ENCODE data around the gene GAB1. TPM values are rescaled to one million over a fixed set of nuclear protein-coding genes. Genes with fewer than 3 reads are reported as not detected.

Gene GAB1
- total and polyA plus RNA-seq, 4 donors: 2.4 to 31.3 (median 6.9) TPM

GRCh38 chr4:143306788-143307187 lies 29.9 kb upstream of the GAB1 start:
- no peak overlapping the region for H3K9ac ChIP-seq (ENCODE audit: low read depth in 1 of 2, low read length in 2 of 2)
- no peak for DNase-seq (ENCODE audit: low spot score)
- H3K27ac ChIP-seq (ENCODE audit: low read depth in 1 of 2, low read length in 2 of 2): no peak overlapping the region
- no peaks in the 10 kb centered on the region for H3K4me1 ChIP-seq (ENCODE audit: control insufficient read depth in 4 of 4, insufficient read depth in 4 of 4, low read length in 3 of 4)
- TF ChIP-seq HNF4A (conservative IDR thresholded peaks at IDR 0.05) (no peak), RXRA (IDR thresholded peaks at IDR 0.05) (no peak), HNF4G (IDR thresholded peaks at IDR 0.05) (no peak), MAX (IDR thresholded peaks at IDR 0.05) (no peak), GABPA (IDR thresholded peaks at IDR 0.05 in 1 of 2, conservative IDR thresholded peaks at IDR 0.05 in 1 of 2) (no peak), RAD21 (IDR thresholded peaks at IDR 0.05) (no peak), EGR1 (IDR thresholded peaks at IDR 0.05; ENCODE audit: low read depth in 2 of 2) (no peak), ZBTB33 (IDR thresholded peaks at IDR 0.05) (no peak), SP1 (IDR thresholded peaks at IDR 0.05) (no peak), REST (IDR thresholded peaks at IDR 0.05) (no peak), NR2F2 (IDR thresholded peaks at IDR 0.05) (no peak), TAF1 (conservative IDR thresholded peaks at IDR 0.05) (no peak), YY1 (IDR thresholded peaks at IDR 0.05) (no peak), CTCF (IDR thresholded peaks at IDR 0.05; ENCODE audit: low read depth, low read length, missing input control) (no peak)
- H3K9me3 ChIP-seq (ENCODE audit: control insufficient read depth in 4 of 4, low read length in 3 of 4): no peaks in the 10 kb centered on the region
- 84% methylated on average over 3 of the region's 3 CpGs for whole genome bisulfite sequencing
- H3K36me3 ChIP-seq (ENCODE audit: control insufficient read depth in 4 of 4, insufficient read depth in 3 of 4, low read depth in 1 of 4, low read length in 3 of 4): no peaks in the 10 kb centered on the region
- H3K4me3 ChIP-seq (ENCODE audit: low read depth in 1 of 3, low read length in 3 of 3): no peak overlapping the region
- H3K27me3 ChIP-seq (ENCODE audit: control insufficient read depth in 4 of 4, insufficient read depth in 4 of 4, low read length in 3 of 4): no peaks in the 10 kb centered on the region

GRCh38 chr4:143307531-143307930 lies 29.1 kb upstream of the GAB1 start:
- no peaks in the 10 kb centered on the region for H3K4me1 ChIP-seq (ENCODE audit: control insufficient read depth in 4 of 4, insufficient read depth in 4 of 4, low read length in 3 of 4)
- WGBS: 88% methylated on average over 1 of the region's 1 CpG
- TF ChIP-seq SP1 (IDR thresholded peaks at IDR 0.05) (no peak), FOXA2 (IDR thresholded peaks at IDR 0.05) (no peak), REST (IDR thresholded peaks at IDR 0.05) (no peak), FOXA1 (IDR thresholded peaks at IDR 0.05) (no peak)
- H3K27ac ChIP-seq (ENCODE audit: low read depth in 1 of 2, low read length in 2 of 2): no peak overlapping the region
- H3K9me3 ChIP-seq (ENCODE audit: control insufficient read depth in 4 of 4, low read length in 3 of 4): no peaks in the 10 kb centered on the region
- H3K27me3 ChIP-seq (ENCODE audit: control insufficient read depth in 4 of 4, insufficient read depth in 4 of 4, low read length in 3 of 4): no peaks in the 10 kb centered on the region
- H3K9ac ChIP-seq (ENCODE audit: low read depth in 1 of 2, low read length in 2 of 2): no peak overlapping the region
- DNase-seq (ENCODE audit: low spot score): no peak
- H3K4me3 ChIP-seq (ENCODE audit: low read depth in 1 of 3, low read length in 3 of 3): no peak overlapping the region
- no peaks in the 10 kb centered on the region for H3K36me3 ChIP-seq (ENCODE audit: control insufficient read depth in 4 of 4, insufficient read depth in 3 of 4, low read depth in 1 of 4, low read length in 3 of 4)

Data from liver (tissue), 9 donors.